ENCODE results near the gene CELSR1.

GRCh38 chr22:46518542-46519325 is 18.7 kb downstream of the CELSR1 start:
- TF ChIP-seq CTCF (CRISPR knock-in tag; IDR thresholded peaks at IDR 0.05), result no peak
- no peak for TF ChIP-seq ZNF639 (CRISPR knock-in tag; conservative IDR thresholded peaks at IDR 0.05)
- no peak for TF ChIP-seq MAX (IDR thresholded peaks at IDR 0.05)
- no peak for TF ChIP-seq ZNF230 (CRISPR knock-in tag; IDR thresholded peaks at IDR 0.05)
- TF ChIP-seq ZMYM2 (CRISPR knock-in tag; IDR thresholded peaks at IDR 0.05), result no peak
